Thoracic aorta (tissue), 2 donors: ENCODE results near the gene RNASE4. TPM values are rescaled to one million over a fixed set of nuclear protein-coding genes. Genes with fewer than 3 reads are reported as not detected.

ENCODE experiments used
- ATAC-seq: fragments of 150-250 bp; one replicate; pipeline ENCODE4 v1.8.0; 2017; ENCODE audit warnings: low read depth; ENCODE audit not compliant: insufficient number of reproducible peaks, low FRiP score
- DNase-seq: peaks from one replicate; pipeline ENCODE4 v3.0.0-alpha.2; 2020; ENCODE audit warnings: low spot score
- H3K27ac ChIP-seq, 2 donors: fragments of 200-600 bp; sonication (generic); 1 replicate in 1 of 2; 2 replicates in 1 of 2; pipeline ENCODE4 v1.5.1; 2016; ENCODE audit warnings: mild to moderate bottlenecking in 2 of 2, moderate library complexity in 2 of 2
- H3K27me3 ChIP-seq: fragments of 200-600 bp; sonication (generic); replicated peaks from 2 replicates; pipeline ENCODE4 v1.6.0; 2016; ENCODE audit warnings: mild to moderate bottlenecking; ENCODE audit not compliant: insufficient read depth
- H3K36me3 ChIP-seq: fragments of 200-600 bp; sonication (generic); one replicate; pipeline ENCODE4 v1.5.1; 2016
- H3K4me1 ChIP-seq, 2 donors: fragments of 200-600 bp; sonication (generic); 1 replicate in 1 of 2; 2 replicates in 1 of 2; pipeline versions ENCODE4 v1.5.1 to v1.6.0; 2016; ENCODE audit warnings: low read depth in 2 of 2, mild to moderate bottlenecking in 1 of 2; ENCODE audit not compliant: control insufficient read depth in 1 of 2
- H3K4me3 ChIP-seq: fragments of 200-600 bp; sonication (generic); 2 replicates; pipeline ENCODE4 v1.5.1; 2016; ENCODE audit warnings: mild to moderate bottlenecking
- H3K9me3 ChIP-seq: fragments of 200-600 bp; sonication (generic); 2 replicates; pipeline ENCODE4 v1.5.1; 2016
- CTCF ChIP-seq: fragments of 200-600 bp; sonication (generic); IDR thresholded peaks from one replicate; pipeline ENCODE4 v1.5.1; 2019; ENCODE audit warnings: antibody characterized with exemption
- total RNA-seq, 2 donors: library from RNA; depleted of rRNA; stranded (reverse); fragments of >200 nt; gene quantifications; one replicate each; pipeline versions ENCODE4 v1.1.0 to v1.2.3, GENCODE V29; 2016

RNASE4 gene
- total RNA-seq, 2 donors from 2014 or later = 45.6 to 66.4 TPM

- TF ChIP-seq CTCF = no peak
- no peak for ATAC-seq
- Histone ChIP-seq H3K27ac (no peak overlapping the region), H3K36me3 (no peaks in the 10 kb centered on the region), H3K4me1 (no peaks in the 10 kb centered on the region), H3K9me3 (no peaks in the 10 kb centered on the region), H3K4me3 (peak overlapping the region; percentile 14), H3K27me3 (peaks cover 9% of the 10 kb centered on the region)
- DNase-seq = no peak
Measured at GRCh38 chr14:20652996-20653975, 31.1 kb upstream of the RNASE4 start.

- Histone ChIP-seq H3K36me3 (no peaks in the 10 kb centered on the region), H3K4me3 (no peak overlapping the region), H3K9me3 (no peaks in the 10 kb centered on the region), H3K27me3 (peaks cover 4% of the 10 kb centered on the region), H3K4me1 (no peaks in the 10 kb centered on the region), H3K27ac (no peak overlapping the region)
- no peak for TF ChIP-seq CTCF
- DNase-seq (no peak), ATAC-seq (no peak)
Measured at GRCh38 chr14:20655851-20656250, 28.5 kb upstream of the RNASE4 start.

- Histone ChIP-seq H3K27me3 (peaks cover 4% of the 10 kb centered on the region), H3K27ac (no peak overlapping the region), H3K4me1 (no peaks in the 10 kb centered on the region), H3K4me3 (no peak overlapping the region), H3K9me3 (no peaks in the 10 kb centered on the region), H3K36me3 (no peaks in the 10 kb centered on the region)
- no peak for TF ChIP-seq CTCF
- ATAC-seq (no peak), DNase-seq (no peak)
Measured at GRCh38 chr14:20656274-20656673, 28.1 kb upstream of the RNASE4 start.

- Histone ChIP-seq H3K27ac (no peak overlapping the region), H3K36me3 (no peaks in the 10 kb centered on the region), H3K9me3 (no peaks in the 10 kb centered on the region), H3K4me3 (no peak overlapping the region), H3K27me3 (no peaks in the 10 kb centered on the region), H3K4me1 (no peaks in the 10 kb centered on the region)
- no peak for TF ChIP-seq CTCF
- ATAC-seq (no peak), DNase-seq (no peak)
Measured at GRCh38 chr14:20657216-20658211, 26.8 kb upstream of the RNASE4 start.

GRCh38 chr14:20658246-20658645, 26.1 kb upstream of the RNASE4 start:
- Histone ChIP-seq H3K4me1 (peaks cover under 1 to 6% of the 10 kb centered on the region in 2 donors), H3K9me3 (no peaks in the 10 kb centered on the region), H3K4me3 (no peak overlapping the region), H3K27ac (no peak overlapping the region), H3K27me3 (no peaks in the 10 kb centered on the region), H3K36me3 (no peaks in the 10 kb centered on the region)
- no peak for TF ChIP-seq CTCF
- DNase-seq (no peak), ATAC-seq (no peak)
